Body of pancreas (tissue), 4 donors: ENCODE results near the gene SIGLEC10. TPM values are rescaled to one million over a fixed set of nuclear protein-coding genes. Genes with fewer than 3 reads are reported as not detected.

Experiments used
- ATAC-seq: fragments of 150-250 bp; one replicate; pipeline ENCODE4 v1.9.1; 2016
- DNase-seq, 4 donors: peaks; one replicate each; pipeline ENCODE4 v3.0.0-alpha.2; 2019
- H3K27ac ChIP-seq, 4 donors: fragments of 200-600 bp; sonication (generic); 1 replicate in 3 of 4; 2 replicates in 1 of 4; pipeline versions ENCODE4 v1.5.1 to v1.6.1; 2016 to 2019; ENCODE audit warnings: mild to moderate bottlenecking in 1 of 4, mixed read lengths in 1 of 4, moderate library complexity in 1 of 4
- H3K27me3 ChIP-seq, 2 donors: fragments of 200-600 bp; sonication (generic); one replicate each; pipeline ENCODE4 v1.6.0; 2016; ENCODE audit warnings: mild to moderate bottlenecking in 1 of 2
- H3K36me3 ChIP-seq, 2 donors: fragments of 200-600 bp; sonication (generic); replicated peaks in 1 of 2; 2 replicates each; pipeline ENCODE4 v1.5.1; 2016; ENCODE audit warnings: low read depth in 2 of 2; ENCODE audit not compliant: insufficient read depth in 1 of 2
- H3K4me1 ChIP-seq: fragments of 200-600 bp; sonication (generic); one replicate; pipeline ENCODE4 v1.6.0; 2016
- H3K4me3 ChIP-seq, 2 donors: fragments of 200-600 bp; sonication (generic); 1 replicate in 1 of 2; 2 replicates in 1 of 2; pipeline ENCODE4 v1.5.1; 2016 to 2019
- H3K9me3 ChIP-seq, 3 donors: fragments of 200-600 bp; sonication (generic); 1 replicate in 2 of 3; 2 replicates in 1 of 3; pipeline ENCODE4 v1.5.1; 2016
- CTCF ChIP-seq, 7 experiments: fragments of 450-650 bp in 4 of 7; fragments of 200-600 bp in 3 of 7; sonication (generic) in 3 of 7; IDR thresholded peaks; one replicate each; pipeline ENCODE4 v1.5.1; 2016 to 2019; ENCODE audit warnings: antibody characterized with exemption in 7 of 7
- POLR2A ChIP-seq, 3 donors: fragments of 450-650 bp; IDR thresholded peaks; one replicate each; pipeline ENCODE4 v1.6.1; 2016; ENCODE audit warnings: antibody characterized with exemption in 3 of 3, mild to moderate bottlenecking in 2 of 3
- WGBS, 2 donors: methylation state at CpG; one replicate each; pipeline ENCODE4 v1.1.5; 2017; 5-methylcytosine and 5-hydroxymethylcytosine counted together
- intact Hi-C: fragments of 100-400 bp; cut with DNase I; formaldehyde crosslinking; loops from one replicate; pipeline ENCODE4 v1.15.1; 2023
- total RNA-seq, 2 donors: library from RNA; depleted of rRNA; stranded (reverse); fragments of >200 nt; gene quantifications; one replicate each; pipeline ENCODE4 v1.1.0, GENCODE V29; 2016

The SIGLEC10 gene
- total RNA-seq, 2 donors from 2014 or later = 2.0 to 3.9 TPM

- no peaks in the 10 kb centered on the region for H3K4me1 ChIP-seq
- H3K9me3 ChIP-seq = no peaks in the 10 kb centered on the region
- TF ChIP-seq POLR2A (IDR thresholded peaks at IDR 0.05) (no peak), CTCF (IDR thresholded peaks at IDR 0.05) (no peak)
- ATAC-seq = no peak
- DNase-seq = no peak
- H3K36me3 ChIP-seq = no peaks in the 10 kb centered on the region
- H3K27me3 ChIP-seq = no peaks in the 10 kb centered on the region
- WGBS, 2 donors = 64% methylated on average over 3 to 11 of the region's 11 CpGs
- H3K27ac ChIP-seq = no peak overlapping the region
- H3K4me3 ChIP-seq = no peak overlapping the region
- intact Hi-C loops = no loop called here
These were observed 40.0 kb upstream of the SIGLEC10 start for GRCh38 chr19:51457351-51458013.

- TF ChIP-seq POLR2A (IDR thresholded peaks at IDR 0.05) (no peak), CTCF (IDR thresholded peaks at IDR 0.05) (no peak)
- 42 to 52% methylated on average over 11 of the region's 11 CpGs for WGBS, 2 donors
- Histone ChIP-seq H3K27ac (no peak overlapping the region), H3K36me3 (no peaks in the 10 kb centered on the region), H3K4me1 (no peaks in the 10 kb centered on the region), H3K27me3 (no peaks in the 10 kb centered on the region), H3K9me3 (no peaks in the 10 kb centered on the region), H3K4me3 (no peak overlapping the region)
- intact Hi-C loops = no loop called here
- ATAC-seq (no peak), DNase-seq (no peak)
These were observed 39.3 kb upstream of the SIGLEC10 start for GRCh38 chr19:51456541-51457290.

GRCh38 chr19:51450730-51451307 is 33.4 kb upstream of the SIGLEC10 start:
- no peak for ATAC-seq
- no peak for DNase-seq
- H3K4me3 ChIP-seq = no peak overlapping the region
- no peaks in the 10 kb centered on the region for H3K27me3 ChIP-seq
- no peaks in the 10 kb centered on the region for H3K36me3 ChIP-seq
- no peak overlapping the region for H3K27ac ChIP-seq
- no peaks in the 10 kb centered on the region for H3K4me1 ChIP-seq
- TF ChIP-seq CTCF (IDR thresholded peaks at IDR 0.05) = no peak
- no peak for TF ChIP-seq POLR2A (IDR thresholded peaks at IDR 0.05)
- intact Hi-C loops = no loop called here
- H3K9me3 ChIP-seq = no peaks in the 10 kb centered on the region
- WGBS, 2 donors = 60 to 69% methylated on average over 5 of the region's 5 CpGs

GRCh38 chr19:51448411-51449016 is 31.1 kb upstream of the SIGLEC10 start:
- intact Hi-C loops = no loop called here
- DNase-seq = no peak
- H3K4me1 ChIP-seq = no peaks in the 10 kb centered on the region
- no peaks in the 10 kb centered on the region for H3K27me3 ChIP-seq
- TF ChIP-seq CTCF (IDR thresholded peaks at IDR 0.05) (no peak), POLR2A (IDR thresholded peaks at IDR 0.05) (no peak)
- H3K9me3 ChIP-seq = no peaks in the 10 kb centered on the region
- ATAC-seq = no peak
- H3K4me3 ChIP-seq = no peak overlapping the region
- WGBS, 2 donors = 45 to 46% methylated on average over 13 of the region's 13 CpGs
- H3K36me3 ChIP-seq = no peaks in the 10 kb centered on the region
- no peak overlapping the region for H3K27ac ChIP-seq
